ENCODE measurements around the gene KDELR1. TPM values are rescaled to one million over a fixed set of nuclear protein-coding genes. Genes with fewer than 3 reads are reported as not detected.

Gene KDELR1
- total and polyA plus RNA-seq, 8 donors, result 159 to 187 (median 165) TPM

GRCh38 chr19:48364598-48365348, 26.6 kb downstream of the KDELR1 start:
- TF ChIP-seq, protein P1, sequence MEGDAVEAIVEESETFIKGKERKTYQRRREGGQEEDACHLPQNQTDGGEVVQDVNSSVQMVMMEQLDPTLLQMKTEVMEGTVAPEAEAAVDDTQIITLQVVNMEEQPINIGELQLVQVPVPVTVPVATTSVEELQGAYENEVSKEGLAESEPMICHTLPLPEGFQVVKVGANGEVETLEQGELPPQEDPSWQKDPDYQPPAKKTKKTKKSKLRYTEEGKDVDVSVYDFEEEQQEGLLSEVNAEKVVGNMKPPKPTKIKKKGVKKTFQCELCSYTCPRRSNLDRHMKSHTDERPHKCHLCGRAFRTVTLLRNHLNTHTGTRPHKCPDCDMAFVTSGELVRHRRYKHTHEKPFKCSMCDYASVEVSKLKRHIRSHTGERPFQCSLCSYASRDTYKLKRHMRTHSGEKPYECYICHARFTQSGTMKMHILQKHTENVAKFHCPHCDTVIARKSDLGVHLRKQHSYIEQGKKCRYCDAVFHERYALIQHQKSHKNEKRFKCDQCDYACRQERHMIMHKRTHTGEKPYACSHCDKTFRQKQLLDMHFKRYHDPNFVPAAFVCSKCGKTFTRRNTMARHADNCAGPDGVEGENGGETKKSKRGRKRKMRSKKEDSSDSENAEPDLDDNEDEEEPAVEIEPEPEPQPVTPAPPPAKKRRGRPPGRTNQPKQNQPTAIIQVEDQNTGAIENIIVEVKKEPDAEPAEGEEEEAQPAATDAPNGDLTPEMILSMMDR (IDR thresholded peaks at IDR 0.05), result no peak
- H3K4me3 ChIP-seq, result peak overlapping the region; percentile 13 to 61

GRCh38 chr19:48363810-48364597, 27.3 kb downstream of the KDELR1 start, which contains the start of the genes SYNGR4 and TMEM143:
Gene SYNGR4 (plus strand): TSS chr19:48364367. CDS start chr19:48365843, 1,476 bp downstream.
Gene TMEM143 (minus strand): TSS chr19:48363940. CDS start chr19:48363920, 20 bp downstream.
- intact Hi-C loops (cut with DNase I), result no loop called here

More at GRCh38 chr19:48364598-48365348, 26.6 kb downstream of the KDELR1 start:
- peak overlapping the region; percentile 91 to 96 for H3K27ac ChIP-seq
- no peaks in the 10 kb centered on the region for H3K36me3 ChIP-seq
- peaks cover 0 to 18% of the 10 kb centered on the region in 2 donors for H3K4me1 ChIP-seq
- no peaks in the 10 kb centered on the region for H3K9me3 ChIP-seq
- DNase-seq, result peak in 1 of 4 donors; percentile 41
- intact Hi-C loops (cut with DNase I), result no loop called here
- ATAC-seq, result no peak
- H3K27me3 ChIP-seq, result no peaks in the 10 kb centered on the region

GRCh38 chr19:48363500-48363809, 27.9 kb downstream of the KDELR1 start:
- no peak for DNase-seq
- ATAC-seq, result peak; percentile 24
- H3K4me1 ChIP-seq, result peaks cover 0 to 18% of the 10 kb centered on the region in 2 donors
- no peaks in the 10 kb centered on the region for H3K9me3 ChIP-seq
- TF ChIP-seq, protein P1 (IDR thresholded peaks at IDR 0.05), result no peak
- H3K27me3 ChIP-seq, result no peaks in the 10 kb centered on the region
- intact Hi-C loops (cut with DNase I), result no loop called here
- H3K4me3 ChIP-seq, result peak overlapping the region; percentile 55 to 61
- no peaks in the 10 kb centered on the region for H3K36me3 ChIP-seq
- H3K27ac ChIP-seq, result peak overlapping the region; percentile 91 to 96

More at GRCh38 chr19:48363810-48364597, 27.3 kb downstream of the KDELR1 start, which contains the start of the genes SYNGR4 and TMEM143:
- Histone ChIP-seq H3K4me1 (peaks cover 0 to 18% of the 10 kb centered on the region in 2 donors), H3K9me3 (no peaks in the 10 kb centered on the region), H3K27me3 (no peaks in the 10 kb centered on the region), H3K36me3 (no peaks in the 10 kb centered on the region), H3K27ac (peak within 1 kb of the TSS; percentile 91 to 96), H3K4me3 (peak within 1 kb of the TSS; percentile 55 to 61)
- peak; percentile 93 for ATAC-seq
- TF ChIP-seq, protein P1 (IDR thresholded peaks at IDR 0.05), result peak in 1 of 2 donors; percentile 17
- DNase-seq, result peak; percentile 99 to 100 (median 100)

DNA sequence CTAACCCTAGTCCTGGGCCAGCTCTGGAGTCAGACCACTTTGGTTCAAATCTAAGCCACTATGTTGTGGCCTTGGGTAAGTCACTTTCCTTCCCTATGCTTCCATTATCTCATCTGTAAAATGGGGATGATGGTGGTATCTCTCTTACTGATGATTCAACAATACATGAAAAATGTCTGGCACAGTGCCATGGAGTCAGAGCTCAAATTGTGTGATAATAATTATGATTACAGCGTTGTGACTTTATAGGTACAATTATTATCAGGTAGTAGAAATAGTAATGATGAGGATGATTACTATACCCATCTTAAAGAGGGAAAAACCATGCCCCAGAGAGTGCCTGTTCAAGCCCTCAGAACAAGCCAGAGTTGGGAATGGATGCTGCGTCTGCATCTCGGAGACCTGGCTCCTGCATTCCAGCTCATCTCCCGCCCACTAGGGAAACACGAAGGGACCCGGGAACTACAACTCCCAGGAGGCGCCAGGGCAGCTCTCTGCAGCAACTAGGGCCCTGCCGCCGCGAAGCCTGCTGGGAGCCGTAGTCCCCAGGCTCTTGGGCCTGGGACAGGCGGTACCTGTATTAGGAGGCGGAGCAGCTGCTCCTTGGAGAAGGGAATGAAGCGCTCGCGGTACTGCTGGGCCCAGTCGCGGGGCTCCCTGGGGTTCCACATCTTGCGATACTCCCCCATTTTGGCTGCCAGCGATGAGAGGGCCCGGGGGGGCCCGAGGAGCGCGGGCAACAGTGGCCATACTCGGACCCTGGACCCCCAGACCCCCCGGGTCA, 28.4 kb downstream of the KDELR1 start:
- no peaks in the 10 kb centered on the region for H3K9me3 ChIP-seq
- no peaks in the 10 kb centered on the region for H3K36me3 ChIP-seq
- peak overlapping the region; percentile 55 to 61 for H3K4me3 ChIP-seq
- DNase-seq (peak; percentile 91 to 98 (median 97)), ATAC-seq (peak; percentile 93)
- H3K4me1 ChIP-seq, result peaks cover 0 to 18% of the 10 kb centered on the region in 2 donors
- no peaks in the 10 kb centered on the region for H3K27me3 ChIP-seq
- TF ChIP-seq, protein P1 (IDR thresholded peaks at IDR 0.05), result no peak
- peak overlapping the region; percentile 91 to 96 for H3K27ac ChIP-seq
- intact Hi-C loops (cut with DNase I), result no loop called here
